GM19043 (cell line): ENCODE data around the gene H6PD.

Experiments used
- ATAC-seq: cut with Tn5 transposase; IDR thresholded peaks from one replicate; pipeline ENCODE4 v1.9.1; 2021; ENCODE audit warnings: low read depth; ENCODE audit not compliant: unreplicated experiment

The H6PD gene

GRCh38 chr1:9234223-9235095, at the start of gene H6PD:
Gene H6PD, plus strand, starts transcription at chr1:9234774. Its CDS starts 10,161 bp downstream, at chr1:9244935.
- peak; percentile 73 for ATAC-seq

GRCh38 chr1:9186082-9186859, 48.3 kb upstream of the H6PD start:
- no peak for ATAC-seq

GRCh38 chr1:9187004-9187403, 47.6 kb upstream of the H6PD start:
- ATAC-seq, result no peak

DNA sequence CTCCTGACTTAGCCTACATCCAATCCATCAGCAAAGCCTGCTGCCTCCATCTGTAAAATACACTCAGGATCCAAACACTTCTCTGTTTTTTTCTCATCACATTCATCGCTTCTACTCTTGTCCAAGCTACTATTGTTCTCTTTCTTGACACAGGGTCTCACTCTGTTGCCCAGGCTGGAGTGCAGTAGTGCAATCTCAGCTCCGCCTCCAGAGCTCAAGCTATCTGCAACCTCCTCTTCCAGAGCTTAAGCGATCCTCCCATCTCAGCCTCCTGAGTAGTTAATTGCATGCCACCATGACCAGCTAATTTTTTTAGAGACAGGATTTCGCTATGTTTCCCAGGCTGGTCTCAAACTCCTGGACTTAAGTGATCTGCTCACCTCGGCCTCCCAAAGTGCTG, 44.3 kb upstream of the H6PD start:
- no peak for ATAC-seq

DNA sequence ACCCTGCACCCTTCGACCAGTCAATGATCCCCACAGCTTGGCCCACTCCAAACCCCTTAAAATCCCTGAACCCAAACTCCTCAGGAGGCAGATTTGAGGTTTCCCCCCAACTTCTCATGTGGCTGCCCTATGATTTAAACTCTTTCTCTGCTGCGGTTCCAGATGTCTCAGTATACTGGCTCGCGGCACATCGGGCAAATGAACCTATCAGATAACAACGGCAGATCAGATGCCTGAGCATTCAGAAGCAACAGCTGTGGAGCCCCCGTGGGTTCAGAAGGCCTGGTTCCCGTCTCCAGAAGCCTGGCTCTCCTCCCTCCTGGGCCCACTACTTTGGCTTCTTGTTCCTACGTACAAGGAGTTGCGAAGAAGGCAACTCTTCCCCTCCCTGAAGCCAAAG, 43.3 kb upstream of the H6PD start:
- no peak for ATAC-seq

DNA sequence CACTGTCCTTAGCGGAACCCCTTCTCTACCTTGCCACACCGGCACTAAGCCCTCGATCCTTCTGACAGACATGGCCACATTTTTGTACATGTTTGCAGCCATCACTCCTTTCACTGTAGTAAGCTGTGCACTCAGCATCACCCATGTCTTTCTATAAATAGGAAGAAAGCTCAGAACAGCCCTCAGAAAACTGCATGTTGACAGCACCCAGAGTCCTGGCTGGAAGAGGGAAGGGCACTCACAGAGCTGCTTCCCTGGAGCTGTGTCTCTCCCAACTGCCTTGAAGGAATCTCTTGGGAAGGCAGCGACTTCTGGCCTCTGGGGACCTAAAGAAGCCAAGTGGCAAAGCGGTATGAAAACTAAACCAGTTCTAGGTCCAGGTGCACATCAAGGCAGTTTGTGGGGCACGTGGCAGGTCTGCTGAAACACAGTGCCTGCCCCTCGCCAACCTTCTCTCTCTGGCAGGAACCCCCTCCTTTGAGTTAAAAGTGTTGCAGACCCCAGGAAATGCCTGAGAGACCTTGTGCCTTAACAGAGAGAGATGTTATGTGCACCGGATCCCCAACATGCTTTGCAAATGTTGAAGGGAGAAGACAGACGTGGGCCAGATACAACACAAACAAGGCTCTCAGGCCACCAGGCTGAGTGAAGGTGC, 41.9 kb upstream of the H6PD start:
- no peak for ATAC-seq

DNA sequence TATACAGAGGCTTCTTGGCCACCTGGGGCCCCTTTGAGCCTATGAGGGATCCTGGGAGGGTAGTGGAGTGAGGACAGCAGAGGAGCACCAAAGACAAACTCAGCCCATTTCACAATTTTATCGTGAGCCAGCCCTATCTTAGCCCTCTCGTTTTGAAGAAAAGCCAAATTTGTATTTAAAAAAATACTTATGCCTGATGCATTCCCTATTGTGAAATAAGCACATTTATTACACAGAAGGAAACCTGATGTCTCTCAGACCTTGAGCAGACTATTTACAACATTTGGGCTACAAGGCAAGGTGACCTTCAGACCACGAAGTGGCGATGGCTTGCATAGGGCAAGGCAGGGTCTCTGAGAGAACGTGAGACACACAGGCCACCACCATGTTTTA, 41.3 kb upstream of the H6PD start:
- ATAC-seq, result no peak

- no peak for ATAC-seq
These were observed 40.5 kb upstream of the H6PD start for GRCh38 chr1:9194024-9194423.

GRCh38 chr1:9195651-9196050, 38.9 kb upstream of the H6PD start:
- ATAC-seq, result no peak

- no peak for ATAC-seq
These were observed 38.2 kb upstream of the H6PD start for GRCh38 chr1:9196129-9197040.

DNA sequence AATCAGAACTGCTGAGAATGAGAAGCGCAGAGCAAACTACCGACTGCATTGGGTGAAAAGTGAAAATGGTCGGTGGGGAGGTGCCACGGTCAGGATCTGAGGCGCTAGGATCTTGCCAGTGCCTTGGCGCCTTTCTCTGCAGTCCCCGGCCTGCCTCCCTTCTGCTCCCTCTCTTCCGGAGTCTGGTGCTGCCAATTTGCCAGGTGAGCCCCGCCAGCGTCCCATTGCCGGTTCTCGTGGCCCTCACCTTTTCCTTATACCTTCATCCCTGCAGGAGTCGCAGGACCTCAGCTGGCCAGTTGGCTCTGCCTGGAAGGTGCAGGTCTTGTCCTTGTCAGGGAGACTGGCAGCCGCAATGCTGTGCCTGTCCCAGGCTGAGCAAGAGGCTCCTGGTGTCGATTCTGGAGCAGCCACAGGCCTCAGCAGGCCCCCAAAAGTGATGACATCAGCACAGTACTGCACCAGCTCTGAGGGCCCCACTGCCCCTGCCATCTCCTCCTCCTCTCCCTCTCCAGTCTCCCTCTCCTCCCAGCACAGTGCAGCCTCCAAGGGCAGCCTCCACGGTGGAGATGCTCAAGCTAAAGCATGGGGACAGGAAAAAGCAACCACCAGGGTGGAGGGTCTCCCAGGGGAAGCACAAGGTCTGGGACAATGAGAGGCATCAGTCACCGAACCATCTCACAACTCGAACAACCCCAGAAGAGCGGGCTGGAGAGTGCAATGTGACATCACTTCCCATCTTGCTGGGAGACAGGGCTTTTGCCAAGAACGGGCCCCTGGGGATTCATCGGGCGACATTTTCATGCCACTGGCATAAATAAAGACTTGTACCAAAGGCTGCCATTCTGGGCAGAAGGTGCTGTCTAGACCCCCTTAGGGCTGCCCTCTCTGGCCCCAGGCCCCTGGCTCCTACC, 37.1 kb upstream of the H6PD start:
- no peak for ATAC-seq

DNA sequence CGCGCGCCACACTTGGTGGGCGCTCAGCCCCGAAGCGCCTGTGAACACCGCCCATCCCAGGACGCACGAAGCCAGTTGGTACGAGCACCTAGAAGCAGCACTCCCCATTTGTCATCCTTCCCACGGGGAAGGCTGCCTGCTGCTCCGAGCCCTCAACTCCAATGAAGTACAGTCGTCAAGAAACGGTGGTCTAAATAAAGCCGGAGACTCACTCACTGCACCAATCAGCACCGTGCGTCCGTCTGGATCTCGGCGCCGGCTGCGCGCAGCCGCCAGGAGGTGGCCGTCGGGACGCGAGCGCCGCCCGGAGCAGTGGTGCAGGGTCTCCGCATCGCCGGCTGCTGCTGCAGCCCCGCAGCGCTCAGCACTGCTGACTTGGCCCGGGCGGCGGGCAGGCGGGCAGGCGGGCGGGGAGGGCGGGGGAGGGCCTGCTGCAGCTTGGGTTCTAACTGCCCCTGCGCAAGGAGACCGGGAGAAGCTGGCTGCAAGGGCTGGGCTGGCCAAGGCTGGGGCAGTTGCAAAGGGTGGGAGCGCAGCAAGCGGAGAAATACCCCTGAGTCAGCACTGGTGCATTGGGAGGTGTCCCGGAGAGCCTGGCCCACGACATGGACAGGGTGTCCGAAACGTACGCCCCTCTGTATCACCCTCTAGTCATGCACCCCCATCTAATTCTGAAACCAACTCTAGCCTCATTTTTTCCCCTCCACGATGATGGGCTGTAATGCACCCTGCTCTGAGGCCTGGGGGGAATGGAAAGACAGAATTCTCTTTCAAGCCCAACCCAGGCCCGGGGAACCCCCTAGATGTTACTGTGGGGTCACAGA, 35.8 kb upstream of the H6PD start:
- ATAC-seq, result no peak

GRCh38 chr1:9200441-9200840, 34.1 kb upstream of the H6PD start:
- no peak for ATAC-seq

GRCh38 chr1:9201401-9202239, 33.0 kb upstream of the H6PD start:
- ATAC-seq, result no peak

- ATAC-seq, result no peak
These were observed 32.2 kb upstream of the H6PD start for GRCh38 chr1:9202240-9202870.

DNA sequence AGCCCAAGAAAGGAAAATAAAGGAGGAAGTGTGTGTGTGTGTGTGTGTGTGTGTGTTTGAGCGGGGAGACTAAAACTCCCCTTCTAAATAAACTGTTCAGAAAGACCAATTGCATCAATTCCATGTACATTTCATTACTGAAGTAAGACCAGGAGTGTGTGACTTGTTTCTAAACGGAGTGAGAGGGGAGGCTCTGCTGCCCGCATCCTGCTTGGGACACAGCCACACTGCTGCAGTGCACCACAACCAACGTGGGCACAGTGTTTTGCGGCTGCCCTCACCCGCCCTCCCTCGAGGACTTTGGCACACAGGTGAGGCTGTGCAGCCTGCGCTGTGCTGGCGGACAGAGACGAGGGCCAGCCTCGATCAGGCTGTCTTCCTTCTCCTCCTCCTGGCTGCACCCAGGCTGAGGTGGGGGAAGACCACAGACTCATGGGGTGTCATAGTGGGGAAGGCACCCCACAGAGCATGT, 31.0 kb upstream of the H6PD start:
- ATAC-seq, result no peak

- ATAC-seq, result no peak
These were observed 30.3 kb upstream of the H6PD start for GRCh38 chr1:9204156-9204720.
